Activated naive CD8-positive, alpha-beta T cell treated with anti-CD3 and anti-CD28 coated beads, Interleukin-2, amount 50 U/mL, for 24 hours (primary cell): Measurements from ENCODE around the gene CAMTA1.
"Not testable (repeated sequence)": the region's sequence is repeated elsewhere in the genome, so short reads cannot be mapped to it uniquely, and the experiment has no call there.

Source experiments
- ATAC-seq: fragments of 150-1000 bp; cut with Tn5 transposase; one replicate; pipeline ENCODE4 v1.10.0; 2021
- DNase-seq: peaks from one replicate; pipeline ENCODE4 v3.0.0; 2021
- H3K27ac Mint-ChIP-seq: one replicate; pipeline ENCODE4 v1.8.0; 2021; ENCODE audit warnings: mild to moderate bottlenecking, mixed read lengths
- H3K27me3 Mint-ChIP-seq: one replicate; pipeline ENCODE4 v1.8.0; 2021; ENCODE audit warnings: mixed read lengths
- H3K36me3 Mint-ChIP-seq: one replicate; pipeline ENCODE4 v1.8.0; 2021; ENCODE audit warnings: low read depth, mixed read lengths
- H3K4me1 Mint-ChIP-seq: one replicate; pipeline ENCODE4 v1.8.0; 2021; ENCODE audit warnings: mixed read lengths
- H3K4me3 Mint-ChIP-seq: one replicate; pipeline ENCODE4 v1.8.0; 2021; ENCODE audit warnings: mild to moderate bottlenecking, moderate library complexity, mixed read lengths
- H3K9me3 Mint-ChIP-seq: one replicate; pipeline ENCODE4 v1.8.0; 2021; ENCODE audit warnings: mixed read lengths

The CAMTA1 gene

DNA sequence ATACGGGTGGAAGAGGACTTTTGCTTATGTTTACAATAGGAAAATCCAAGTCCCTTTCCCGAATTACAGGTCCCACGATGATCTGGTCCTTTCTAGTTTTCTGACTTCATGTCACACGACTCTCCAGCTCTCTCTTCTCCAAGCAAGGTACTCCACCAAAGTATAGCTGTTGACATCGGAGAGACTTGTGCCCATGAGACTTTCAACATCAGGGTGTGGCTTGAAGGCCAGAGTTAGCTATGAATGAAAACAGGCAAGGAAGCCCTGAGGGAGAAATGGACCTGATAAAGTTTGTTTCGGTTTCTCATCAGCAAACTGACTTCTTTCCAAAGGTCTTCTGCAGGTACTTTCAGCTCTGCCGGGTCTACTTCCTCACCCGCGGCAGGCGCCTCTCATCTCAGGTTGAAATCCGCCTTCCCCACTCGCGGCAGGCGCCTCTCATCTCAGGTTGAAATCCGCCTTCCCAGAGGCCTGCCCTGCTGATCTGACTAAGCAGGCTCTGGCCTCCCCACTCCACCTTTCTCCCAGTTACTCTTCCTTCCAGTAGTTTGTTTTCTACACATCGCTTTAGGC is 996.8 kb downstream of the CAMTA1 start:
- peaks cover 26% of the 10 kb centered on the region for H3K4me1 Mint-ChIP-seq
- H3K4me3 Mint-ChIP-seq, result no peak overlapping the region
- no peaks in the 10 kb centered on the region for H3K27me3 Mint-ChIP-seq

DNA sequence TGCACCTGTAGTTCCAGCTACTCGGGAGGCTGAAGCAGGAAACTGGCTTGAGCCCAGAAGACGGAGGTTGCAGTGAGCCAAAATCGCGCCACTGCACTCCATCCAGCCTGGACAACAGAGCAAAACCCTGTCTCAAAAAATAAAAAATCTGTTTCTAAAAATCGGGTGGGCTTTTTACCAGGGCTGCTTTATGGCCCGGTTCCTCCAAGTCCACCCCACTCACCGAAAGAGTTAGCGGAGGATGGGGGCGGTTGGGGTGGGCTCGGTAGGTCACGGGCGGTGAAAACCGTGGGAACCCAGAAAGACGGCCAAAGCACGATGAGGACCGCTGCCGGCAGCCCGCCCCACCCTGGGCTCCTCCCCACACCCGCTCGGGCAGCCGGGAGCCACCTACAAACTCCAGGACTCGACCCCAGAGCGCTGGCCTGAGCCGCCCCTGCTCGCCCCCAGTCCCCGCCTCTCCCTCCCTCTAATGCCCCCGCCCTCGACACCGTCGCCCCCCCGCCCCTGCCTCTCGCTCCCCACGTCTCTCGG is 998.0 kb downstream of the CAMTA1 start:
- no peak for ATAC-seq
- H3K4me3 Mint-ChIP-seq, result peak overlapping the region; percentile 66
- peak; percentile 54 for DNase-seq
- no peaks in the 10 kb centered on the region for H3K9me3 Mint-ChIP-seq
- H3K4me1 Mint-ChIP-seq, result peaks cover 26% of the 10 kb centered on the region
- no peak overlapping the region for H3K27ac Mint-ChIP-seq
- peaks cover 17% of the 10 kb centered on the region for H3K36me3 Mint-ChIP-seq
- no peaks in the 10 kb centered on the region for H3K27me3 Mint-ChIP-seq

More for the DNA sequence above, 996.8 kb downstream of the CAMTA1 start:
- Mint-ChIP-seq H3K36me3 (peaks cover 15% of the 10 kb centered on the region), H3K27ac (no peak overlapping the region), H3K9me3 (no peaks in the 10 kb centered on the region)
- peak; percentile 26 for DNase-seq
- ATAC-seq, result no peak

DNA sequence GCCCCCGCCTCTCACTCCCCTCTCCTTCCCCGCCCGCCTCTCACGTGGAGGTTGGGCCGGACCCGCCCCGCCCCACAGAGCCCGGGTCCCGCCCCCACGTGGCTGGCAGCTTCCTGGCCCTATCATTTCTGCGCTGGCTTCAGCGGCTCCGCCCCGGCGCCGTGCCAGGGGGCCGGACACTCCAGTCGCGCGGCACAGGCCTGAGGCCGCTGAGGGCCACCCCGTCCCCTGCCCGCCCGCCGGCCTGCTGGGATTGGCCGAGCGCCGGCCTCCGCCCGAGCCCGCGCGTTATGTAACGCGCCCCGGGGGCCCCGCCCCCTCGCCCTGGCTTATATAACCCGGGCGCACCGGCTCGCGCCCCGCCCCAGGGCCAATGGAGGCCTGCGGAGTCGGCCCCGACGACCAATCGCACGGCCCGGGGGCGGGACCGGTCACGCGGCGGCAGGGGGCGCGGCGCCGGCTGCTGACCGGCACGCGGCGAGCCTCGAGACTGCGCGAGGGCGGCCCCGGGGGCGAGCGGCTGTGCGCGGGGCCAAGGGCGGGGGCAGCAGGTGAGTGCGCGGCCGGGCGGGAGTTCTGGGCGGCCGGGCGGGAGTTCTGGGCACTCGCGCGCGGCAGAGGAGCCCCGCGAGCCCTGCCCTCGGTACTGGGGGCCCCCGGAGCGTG is 998.7 kb downstream of the CAMTA1 start, which contains the start of gene PER3:
Gene PER3, plus strand, starts transcription at position 466 of the 666 bp plus-strand sequence. CDS start 587 bp downstream, outside the sequence.
- Mint-ChIP-seq H3K4me3 (peak within 1 kb of the TSS; percentile 66), H3K27ac (no peak within 1 kb of the TSS), H3K4me1 (peaks cover 26% of the 10 kb centered on the region), H3K9me3 (no peaks in the 10 kb centered on the region), H3K27me3 (no peaks in the 10 kb centered on the region), H3K36me3 (peaks cover 16% of the 10 kb centered on the region)
- ATAC-seq (peak; percentile 94), DNase-seq (peak; percentile 89)

DNA sequence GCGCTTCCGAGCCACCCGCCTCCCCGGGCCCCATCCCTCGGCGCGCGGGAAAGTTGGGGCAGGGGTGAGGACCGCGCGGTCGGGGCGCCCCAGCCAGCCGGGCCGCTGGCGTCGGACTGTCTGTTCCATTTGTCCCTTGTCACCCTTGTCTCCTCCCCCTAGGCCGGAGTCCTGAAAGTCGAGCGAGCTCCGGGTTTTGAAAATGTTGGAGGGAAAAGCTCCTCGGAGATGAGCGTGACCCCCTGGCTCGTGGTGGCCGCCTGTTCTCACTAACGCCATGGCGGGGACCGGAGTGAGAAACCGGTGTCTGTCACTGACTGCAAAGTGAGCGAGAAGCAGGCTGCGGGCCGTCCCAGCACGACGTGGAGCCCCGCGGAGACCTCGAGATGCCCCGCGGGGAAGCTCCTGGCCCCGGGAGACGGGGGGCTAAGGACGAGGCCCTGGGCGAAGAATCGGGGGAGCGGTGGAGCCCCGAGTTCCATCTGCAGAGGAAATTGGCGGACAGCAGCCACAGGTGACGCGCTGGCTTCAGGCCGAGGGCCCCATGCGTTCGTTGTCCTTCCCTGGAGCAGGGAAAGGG is 999.3 kb downstream of the CAMTA1 start:
- ATAC-seq (no peak), DNase-seq (no peak)
- Mint-ChIP-seq H3K4me3 (peak overlapping the region; percentile 19), H3K27me3 (no peaks in the 10 kb centered on the region), H3K36me3 (peaks cover 22% of the 10 kb centered on the region), H3K4me1 (peaks cover 26% of the 10 kb centered on the region), H3K9me3 (peaks cover 4% of the 10 kb centered on the region), H3K27ac (no peak overlapping the region)

DNA sequence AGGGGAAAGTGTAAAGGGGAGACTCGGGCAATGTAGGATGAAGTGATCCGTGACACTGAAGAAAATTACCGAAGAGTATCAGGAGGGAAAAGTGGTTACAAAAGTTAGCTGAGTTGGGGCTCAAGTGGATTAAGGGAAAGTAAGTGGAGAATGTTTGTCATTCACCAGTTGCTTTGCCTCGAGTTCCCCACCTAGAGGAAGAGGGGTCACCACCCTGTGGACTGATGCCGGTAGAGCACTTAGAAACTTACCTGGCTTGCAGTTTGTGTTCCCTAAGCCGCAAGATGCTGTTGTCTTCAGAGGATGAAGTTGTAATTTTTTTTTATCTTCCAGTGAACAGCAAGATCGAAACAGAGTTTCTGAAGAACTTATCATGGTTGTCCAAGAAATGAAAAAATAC is 999.9 kb downstream of the CAMTA1 start:
- Mint-ChIP-seq H3K4me3 (peak overlapping the region; percentile 19), H3K4me1 (peaks cover 26% of the 10 kb centered on the region), H3K27ac (no peak overlapping the region), H3K36me3 (peaks cover 27% of the 10 kb centered on the region), H3K27me3 (no peaks in the 10 kb centered on the region), H3K9me3 (peaks cover 8% of the 10 kb centered on the region)
- no peak for ATAC-seq
- DNase-seq, result no peak

DNA sequence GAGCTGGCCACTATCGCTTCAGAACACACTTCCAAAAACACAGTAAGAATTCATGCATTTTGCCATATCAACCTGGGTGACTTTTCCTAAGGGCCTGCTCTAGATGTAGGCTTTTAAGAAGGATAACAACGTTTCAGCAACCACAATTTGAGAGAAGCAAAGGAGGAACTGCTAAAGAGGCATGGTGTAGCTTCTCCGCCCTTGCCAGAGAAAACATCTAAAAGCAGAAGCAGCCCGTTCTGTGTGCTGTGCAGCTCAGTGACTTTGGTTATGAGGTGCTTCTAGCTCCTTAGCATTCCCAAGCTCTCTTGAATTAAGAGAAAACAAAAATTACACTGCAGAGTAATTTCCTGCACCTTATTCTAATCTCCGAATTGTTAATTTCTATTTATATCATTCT is 1001.5 kb downstream of the CAMTA1 start:
- H3K36me3 Mint-ChIP-seq, result peaks cover 36% of the 10 kb centered on the region
- no peak overlapping the region for H3K4me3 Mint-ChIP-seq
- H3K27me3 Mint-ChIP-seq, result no peaks in the 10 kb centered on the region
- peaks cover 20% of the 10 kb centered on the region for H3K4me1 Mint-ChIP-seq
- H3K27ac Mint-ChIP-seq, result no peak overlapping the region
- peaks cover 17% of the 10 kb centered on the region for H3K9me3 Mint-ChIP-seq
- ATAC-seq, result no peak
- no peak for DNase-seq

DNA sequence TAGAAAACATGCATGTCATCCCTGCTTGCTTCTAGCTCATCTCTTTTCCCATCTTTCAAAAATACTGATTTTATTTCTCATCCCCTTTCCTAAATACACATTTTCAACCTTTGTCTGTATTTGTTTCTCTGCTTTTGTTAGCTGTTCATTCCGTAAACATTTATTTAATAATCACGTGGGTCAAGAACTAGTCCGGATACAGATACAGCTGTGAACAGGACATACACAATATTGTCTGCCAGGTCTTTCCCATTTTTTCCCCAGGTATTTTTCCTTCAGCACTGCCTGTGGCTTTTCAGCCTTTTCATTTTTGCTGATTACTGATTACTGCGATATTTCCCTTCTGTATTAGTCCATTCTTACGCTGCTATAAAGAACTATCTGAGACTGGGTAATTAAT is 1004.6 kb downstream of the CAMTA1 start:
- no peak for DNase-seq
- peaks cover 19% of the 10 kb centered on the region for H3K9me3 Mint-ChIP-seq
- no peak overlapping the region for H3K4me3 Mint-ChIP-seq
- H3K27ac Mint-ChIP-seq, result no peak overlapping the region
- peaks cover 41% of the 10 kb centered on the region for H3K36me3 Mint-ChIP-seq
- H3K4me1 Mint-ChIP-seq, result peaks cover 7% of the 10 kb centered on the region
- ATAC-seq, result no peak
- H3K27me3 Mint-ChIP-seq, result no peaks in the 10 kb centered on the region

DNA sequence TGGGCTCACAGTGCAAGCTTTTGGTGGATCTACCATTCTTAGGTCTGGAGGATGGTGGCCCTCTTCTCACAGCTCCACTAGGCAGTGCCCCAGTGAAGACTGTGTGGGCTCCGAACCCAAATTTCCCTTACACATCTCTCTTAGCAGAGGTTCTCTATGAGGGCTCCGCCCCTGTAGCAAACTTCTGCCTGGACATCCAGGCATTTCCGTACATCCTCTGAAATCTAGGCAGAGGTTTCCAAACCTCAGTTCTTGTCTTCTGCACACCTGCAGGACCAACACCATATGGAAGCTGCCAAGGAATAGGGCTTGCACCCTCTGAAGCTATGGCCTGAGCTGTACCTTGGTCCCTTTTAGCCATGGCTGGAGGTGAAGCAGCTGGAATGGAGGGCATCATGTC is 1005.8 kb downstream of the CAMTA1 start:
- not testable (repeated sequence) for DNase-seq, ATAC-seq, H3K4me1 Mint-ChIP-seq, H3K27me3 Mint-ChIP-seq, H3K4me3 Mint-ChIP-seq, H3K27ac Mint-ChIP-seq
- peaks cover 38% of the 10 kb centered on the region for H3K36me3 Mint-ChIP-seq
- H3K9me3 Mint-ChIP-seq, result peaks cover 19% of the 10 kb centered on the region

DNA sequence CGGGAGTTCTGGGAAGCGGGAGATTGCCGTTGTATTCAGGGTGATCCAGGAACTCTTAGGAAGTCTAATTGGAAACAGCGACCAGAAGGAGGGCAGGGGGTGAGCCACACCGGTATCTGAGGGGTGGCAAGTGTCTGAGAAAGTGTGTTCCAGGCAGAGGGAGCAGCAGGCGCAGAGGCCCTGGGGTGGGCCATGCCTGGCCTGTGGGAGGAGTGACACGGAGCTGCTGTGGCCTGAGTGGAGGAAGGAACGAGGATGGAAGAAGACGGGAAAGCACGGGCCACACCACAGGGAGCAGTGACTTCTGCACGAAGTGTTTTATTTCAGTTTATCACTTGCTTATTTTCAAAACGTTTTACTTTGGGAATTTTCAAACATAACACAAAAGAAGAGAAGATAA is 1010.2 kb downstream of the CAMTA1 start:
- no peak for ATAC-seq
- Mint-ChIP-seq H3K4me1 (no peaks in the 10 kb centered on the region), H3K4me3 (no peak overlapping the region), H3K27ac (no peak overlapping the region), H3K27me3 (no peaks in the 10 kb centered on the region), H3K9me3 (peaks cover 9% of the 10 kb centered on the region), H3K36me3 (peaks cover 18% of the 10 kb centered on the region)
- DNase-seq, result no peak

DNA sequence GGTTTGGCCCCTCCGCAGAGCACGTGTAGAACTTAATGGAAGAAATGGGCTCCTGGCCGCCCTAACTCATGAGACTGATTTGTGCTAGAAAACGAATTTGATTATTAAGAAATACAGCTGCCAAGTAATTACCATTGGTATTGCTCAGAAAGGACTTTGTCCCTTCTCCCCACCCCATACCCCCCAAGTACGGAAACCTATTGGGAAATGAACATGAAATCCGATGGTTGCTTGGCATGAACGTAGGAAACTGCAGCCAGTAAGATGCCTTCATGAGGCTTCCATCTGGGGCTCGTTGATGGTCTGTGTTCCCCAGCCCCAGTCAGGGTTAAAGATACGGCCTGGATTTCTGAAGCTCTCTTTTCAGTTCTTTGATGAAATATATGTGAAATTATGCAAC is 1020.2 kb downstream of the CAMTA1 start:
- DNase-seq (no peak), ATAC-seq (no peak)
- Mint-ChIP-seq H3K4me1 (peaks cover 1% of the 10 kb centered on the region), H3K36me3 (peaks cover 10% of the 10 kb centered on the region), H3K9me3 (no peaks in the 10 kb centered on the region), H3K27me3 (no peaks in the 10 kb centered on the region), H3K27ac (no peak overlapping the region), H3K4me3 (no peak overlapping the region)

DNA sequence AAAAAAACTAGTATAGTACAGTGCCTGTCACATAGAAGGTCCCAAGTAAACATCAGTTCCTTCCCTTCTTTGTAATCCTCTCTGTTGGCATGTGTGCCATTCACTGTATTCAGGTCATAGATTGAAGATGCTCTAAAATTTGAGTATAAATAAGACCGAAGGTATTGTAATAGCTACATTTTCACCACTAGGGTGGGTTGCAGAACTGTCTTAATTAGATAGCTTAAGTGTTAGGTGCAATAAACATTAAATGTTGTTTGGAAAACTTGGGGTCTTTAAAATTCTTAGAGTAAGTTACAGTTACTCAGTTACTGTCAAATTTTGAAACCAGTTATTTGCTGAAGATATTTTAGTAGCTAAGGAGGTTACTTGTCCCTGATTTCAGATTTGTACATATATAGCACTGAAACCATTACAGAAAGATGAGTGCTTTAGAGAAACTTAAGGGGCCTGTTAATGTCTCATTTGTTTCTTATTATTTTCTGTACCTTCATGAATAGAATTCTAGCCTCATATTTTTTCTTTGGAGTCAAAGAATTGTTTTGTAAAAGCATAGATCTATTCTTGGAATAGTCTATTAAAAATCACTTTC is 1023.1 kb downstream of the CAMTA1 start:
- ATAC-seq (peak; percentile 49), DNase-seq (no peak)
- no peak overlapping the region for H3K4me3 Mint-ChIP-seq
- H3K27me3 Mint-ChIP-seq, result no peaks in the 10 kb centered on the region
- no peak overlapping the region for H3K27ac Mint-ChIP-seq
- H3K36me3 Mint-ChIP-seq, result peaks cover 15% of the 10 kb centered on the region
- peaks cover 1% of the 10 kb centered on the region for H3K4me1 Mint-ChIP-seq
- peaks cover 6% of the 10 kb centered on the region for H3K9me3 Mint-ChIP-seq

DNA sequence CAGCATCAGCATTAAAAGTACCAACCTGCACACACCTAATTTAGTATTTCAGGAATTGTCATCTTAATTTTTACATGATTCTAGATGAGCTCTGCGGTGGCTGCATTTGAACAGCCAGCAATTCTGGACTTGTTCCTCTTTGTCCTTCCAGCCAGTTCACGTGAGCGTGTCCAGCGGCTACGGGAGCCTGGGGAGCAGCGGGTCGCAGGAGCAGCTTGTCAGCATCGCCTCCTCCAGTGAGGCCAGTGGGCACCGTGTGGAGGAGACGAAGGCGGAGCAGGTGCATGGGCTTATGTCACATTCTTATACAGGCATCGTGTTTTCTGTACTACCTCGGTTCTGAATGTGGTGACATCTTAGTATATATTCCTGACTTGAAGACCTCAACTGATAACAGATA is 1024.5 kb downstream of the CAMTA1 start:
- ATAC-seq (no peak), DNase-seq (no peak)
- Mint-ChIP-seq H3K9me3 (peaks cover 16% of the 10 kb centered on the region), H3K27me3 (no peaks in the 10 kb centered on the region), H3K4me1 (peaks cover 1% of the 10 kb centered on the region), H3K4me3 (no peak overlapping the region), H3K36me3 (peaks cover 23% of the 10 kb centered on the region), H3K27ac (no peak overlapping the region)

DNA sequence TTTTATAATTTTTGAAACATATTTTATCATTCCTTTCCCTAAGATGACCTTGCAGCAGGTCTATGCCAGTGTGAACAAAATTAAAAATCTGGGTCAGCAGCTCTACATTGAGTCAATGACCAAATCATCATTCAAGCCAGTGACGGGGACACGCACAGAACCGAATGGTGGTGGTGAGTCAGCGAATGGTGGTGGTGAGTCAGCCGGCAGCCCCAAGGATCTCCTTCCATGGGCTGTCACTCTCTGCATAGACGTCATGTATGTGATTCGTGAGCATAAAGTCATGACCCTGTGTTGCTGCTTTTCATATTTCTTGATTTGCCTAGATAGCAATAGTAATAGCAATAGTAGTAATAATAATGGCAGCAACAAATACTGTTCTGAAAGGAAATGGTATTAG is 1025.1 kb downstream of the CAMTA1 start:
- Mint-ChIP-seq H3K4me1 (peaks cover 1% of the 10 kb centered on the region), H3K27ac (no peak overlapping the region), H3K27me3 (no peaks in the 10 kb centered on the region), H3K4me3 (no peak overlapping the region), H3K36me3 (peaks cover 21% of the 10 kb centered on the region), H3K9me3 (peaks cover 16% of the 10 kb centered on the region)
- peak; percentile 29 for DNase-seq
- ATAC-seq, result peak; percentile 79

DNA sequence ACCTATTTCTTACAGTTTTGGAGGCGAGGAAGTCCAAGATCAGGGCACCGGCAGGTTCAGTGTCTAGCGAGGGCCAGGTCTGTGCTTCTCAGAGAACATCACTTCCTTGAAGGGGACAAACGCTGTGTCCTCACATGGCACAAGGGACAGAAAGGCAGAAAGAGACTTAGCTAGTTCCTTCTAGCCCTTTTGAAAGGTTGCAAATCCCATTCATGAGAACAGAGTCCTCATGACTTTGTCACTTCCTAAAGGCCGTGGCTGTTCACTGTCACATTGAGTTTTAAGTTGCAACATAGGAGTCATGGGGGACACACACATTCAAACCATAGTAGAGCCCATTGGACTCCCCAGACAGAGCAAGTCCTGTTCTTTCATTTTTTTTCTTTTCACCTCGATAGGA is 1026.2 kb downstream of the CAMTA1 start:
- H3K9me3 Mint-ChIP-seq, result peaks cover 16% of the 10 kb centered on the region
- peaks cover 22% of the 10 kb centered on the region for H3K36me3 Mint-ChIP-seq
- peaks cover 1% of the 10 kb centered on the region for H3K4me1 Mint-ChIP-seq
- ATAC-seq (no peak), DNase-seq (no peak)
- no peaks in the 10 kb centered on the region for H3K27me3 Mint-ChIP-seq
- no peak overlapping the region for H3K27ac Mint-ChIP-seq
- no peak overlapping the region for H3K4me3 Mint-ChIP-seq
